ENCODE results near the gene CLDN5.

GRCh38 chr22:19495562-19496323 is 28.5 kb downstream of the CLDN5 start:
- no peak; a peak in 1 of 4 replicates for TF ChIP-seq CTCF (IDR thresholded peaks at IDR 0.05; ENCODE audit: control extremely low read depth in 1 of 3, insufficient read depth in 1 of 3, low read depth in 1 of 3, low read length in 3 of 3)
- TF ChIP-seq CEBPB (IDR thresholded peaks at IDR 0.05; ENCODE audit: low read depth, low read length), result no peak
- no peak for TF ChIP-seq ATF2 (IDR thresholded peaks at IDR 0.05; ENCODE audit: low read length)
- no peak for TF ChIP-seq MAX (IDR thresholded peaks at IDR 0.05)
- TF ChIP-seq TAF1 (IDR thresholded peaks at IDR 0.05; ENCODE audit: low read depth, low read length), result no peak
- no peak for TF ChIP-seq EZH2 (IDR thresholded peaks at IDR 0.05; ENCODE audit: low read depth, low read length, severe bottlenecking)
- no peak for TF ChIP-seq CREB1 (IDR thresholded peaks at IDR 0.05)
- no peak for TF ChIP-seq EGR1 (IDR thresholded peaks at IDR 0.05; ENCODE audit: borderline replicate concordance, low read depth, low read length)
- no peak for TF ChIP-seq EP300 (IDR thresholded peaks at IDR 0.05; ENCODE audit: borderline replicate concordance in 1 of 2, low read depth in 2 of 2, low read length in 2 of 2)
- TF ChIP-seq POLR2A (IDR thresholded peaks at IDR 0.05; ENCODE audit: control extremely low read depth in 1 of 2, low read depth in 2 of 2, low read length in 2 of 2), result no peak
- TF ChIP-seq MAFK (IDR thresholded peaks at IDR 0.05; ENCODE audit: low read depth, low read length), result no peak
- no peak for TF ChIP-seq SIN3A (conservative IDR thresholded peaks at IDR 0.05 in 1 of 2, IDR thresholded peaks at IDR 0.05 in 1 of 2; ENCODE audit: low read depth in 1 of 2, low read length in 2 of 2)

Data from H1 (cell line).